Peyer's patch (tissue), 4 donors: ENCODE measurements around the gene LRRC8E. TPM values are rescaled to one million over a fixed set of nuclear protein-coding genes. Genes with fewer than 3 reads are reported as not detected.

Experiments used
- DNase-seq, 3 donors: peaks; one replicate each; pipeline ENCODE4 v3.0.0-alpha.2; 2017 to 2019
- H3K27ac ChIP-seq, 4 donors: fragments of 200-600 bp; sonication (generic); one replicate each; pipeline ENCODE4 v1.5.1; 2016 to 2019
- H3K27me3 ChIP-seq, 2 donors: fragments of 200-600 bp; sonication (generic); one replicate each; pipeline ENCODE4 v1.5.1; 2019
- H3K36me3 ChIP-seq, 3 donors: fragments of 200-600 bp; sonication (generic); one replicate each; pipeline ENCODE4 v1.5.1; 2016 to 2019
- H3K4me1 ChIP-seq, 4 donors: fragments of 200-600 bp; sonication (generic); one replicate each; pipeline ENCODE4 v1.5.1; 2016 to 2019
- H3K4me3 ChIP-seq, 4 donors: fragments of 200-600 bp; sonication (generic); 1 replicate in 3 of 4; 2 replicates in 1 of 4; pipeline ENCODE4 v1.5.1; 2016 to 2019; ENCODE audit warnings: mild to moderate bottlenecking in 1 of 4
- H3K9me3 ChIP-seq, 4 donors: fragments of 200-600 bp; sonication (generic); one replicate each; pipeline ENCODE4 v1.5.1; 2016 to 2019; ENCODE audit warnings: mild to moderate bottlenecking in 1 of 4
- POLR2A ChIP-seq, 2 donors: fragments of 450-650 bp; IDR thresholded peaks; one replicate each; pipeline ENCODE4 v1.5.1; 2017; ENCODE audit warnings: antibody characterized with exemption in 2 of 2, mild to moderate bottlenecking in 2 of 2, moderate library complexity in 2 of 2
- total RNA-seq, 4 donors: library from RNA; depleted of rRNA; stranded (reverse); fragments of >200 nt; gene quantifications; one replicate each; pipeline ENCODE4 v1.1.0, GENCODE V29; 2016
- TF ChIP-seq, protein P1 (sequence below), 6 experiments: fragments of 450-650 bp in 4 of 6; fragments of 200-600 bp in 2 of 6; sonication (generic) in 1 of 6; IDR thresholded peaks; one replicate each; pipeline ENCODE4 v1.5.1; 2017 to 2019; ENCODE audit warnings: antibody characterized with exemption in 6 of 6, mild to moderate bottlenecking in 3 of 6, moderate library complexity in 1 of 6

The LRRC8E gene
- total RNA-seq, 4 donors from 2014 or later = 0.57 to 0.88 (median 0.80) TPM; not detected in 1

GRCh38 chr19:7932930-7933300 lies 44.6 kb downstream of the LRRC8E start:
- DNase-seq = no peak
- Histone ChIP-seq H3K9me3 (no peaks in the 10 kb centered on the region), H3K4me1 (no peaks in the 10 kb centered on the region), H3K36me3 (peaks cover 0 to 77% (median 4%) of the 10 kb centered on the region in 3 donors), H3K4me3 (no peak overlapping the region), H3K27ac (no peak overlapping the region), H3K27me3 (no peaks in the 10 kb centered on the region)
- TF ChIP-seq, protein P1, sequence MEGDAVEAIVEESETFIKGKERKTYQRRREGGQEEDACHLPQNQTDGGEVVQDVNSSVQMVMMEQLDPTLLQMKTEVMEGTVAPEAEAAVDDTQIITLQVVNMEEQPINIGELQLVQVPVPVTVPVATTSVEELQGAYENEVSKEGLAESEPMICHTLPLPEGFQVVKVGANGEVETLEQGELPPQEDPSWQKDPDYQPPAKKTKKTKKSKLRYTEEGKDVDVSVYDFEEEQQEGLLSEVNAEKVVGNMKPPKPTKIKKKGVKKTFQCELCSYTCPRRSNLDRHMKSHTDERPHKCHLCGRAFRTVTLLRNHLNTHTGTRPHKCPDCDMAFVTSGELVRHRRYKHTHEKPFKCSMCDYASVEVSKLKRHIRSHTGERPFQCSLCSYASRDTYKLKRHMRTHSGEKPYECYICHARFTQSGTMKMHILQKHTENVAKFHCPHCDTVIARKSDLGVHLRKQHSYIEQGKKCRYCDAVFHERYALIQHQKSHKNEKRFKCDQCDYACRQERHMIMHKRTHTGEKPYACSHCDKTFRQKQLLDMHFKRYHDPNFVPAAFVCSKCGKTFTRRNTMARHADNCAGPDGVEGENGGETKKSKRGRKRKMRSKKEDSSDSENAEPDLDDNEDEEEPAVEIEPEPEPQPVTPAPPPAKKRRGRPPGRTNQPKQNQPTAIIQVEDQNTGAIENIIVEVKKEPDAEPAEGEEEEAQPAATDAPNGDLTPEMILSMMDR (IDR thresholded peaks at IDR 0.05) = no peak
- no peak for TF ChIP-seq POLR2A (IDR thresholded peaks at IDR 0.05)

DNA sequence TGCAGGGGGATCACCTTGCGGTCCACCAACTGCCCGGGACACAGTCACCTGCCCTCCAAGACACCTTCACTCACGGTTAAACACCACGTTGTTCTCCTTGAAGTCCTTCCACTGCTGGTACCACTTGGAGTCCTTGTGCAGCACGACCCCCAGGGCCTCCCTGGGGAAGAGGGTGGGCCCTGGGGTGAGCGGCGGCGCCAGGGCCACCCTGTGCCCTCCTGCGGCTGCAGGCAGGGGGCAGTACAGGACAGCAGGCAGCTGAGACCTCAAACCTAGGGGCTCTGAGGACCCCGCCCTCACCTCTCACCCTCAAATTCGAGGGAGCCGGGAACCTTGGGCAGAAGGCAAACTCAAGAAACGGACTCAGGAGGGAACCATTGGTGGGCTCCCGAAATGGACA lies 45.1 kb downstream of the LRRC8E start:
- no peak for TF ChIP-seq POLR2A (IDR thresholded peaks at IDR 0.05)
- TF ChIP-seq, protein P1 (IDR thresholded peaks at IDR 0.05) = peak in 1 of 6 experiments; percentile 5
- H3K4me1 ChIP-seq = no peaks in the 10 kb centered on the region
- no peak for DNase-seq
- no peaks in the 10 kb centered on the region for H3K27me3 ChIP-seq
- no peak overlapping the region for H3K27ac ChIP-seq
- no peaks in the 10 kb centered on the region for H3K9me3 ChIP-seq
- no peak overlapping the region for H3K4me3 ChIP-seq
- peaks cover 0 to 81% (median 4%) of the 10 kb centered on the region in 3 donors for H3K36me3 ChIP-seq

DNA sequence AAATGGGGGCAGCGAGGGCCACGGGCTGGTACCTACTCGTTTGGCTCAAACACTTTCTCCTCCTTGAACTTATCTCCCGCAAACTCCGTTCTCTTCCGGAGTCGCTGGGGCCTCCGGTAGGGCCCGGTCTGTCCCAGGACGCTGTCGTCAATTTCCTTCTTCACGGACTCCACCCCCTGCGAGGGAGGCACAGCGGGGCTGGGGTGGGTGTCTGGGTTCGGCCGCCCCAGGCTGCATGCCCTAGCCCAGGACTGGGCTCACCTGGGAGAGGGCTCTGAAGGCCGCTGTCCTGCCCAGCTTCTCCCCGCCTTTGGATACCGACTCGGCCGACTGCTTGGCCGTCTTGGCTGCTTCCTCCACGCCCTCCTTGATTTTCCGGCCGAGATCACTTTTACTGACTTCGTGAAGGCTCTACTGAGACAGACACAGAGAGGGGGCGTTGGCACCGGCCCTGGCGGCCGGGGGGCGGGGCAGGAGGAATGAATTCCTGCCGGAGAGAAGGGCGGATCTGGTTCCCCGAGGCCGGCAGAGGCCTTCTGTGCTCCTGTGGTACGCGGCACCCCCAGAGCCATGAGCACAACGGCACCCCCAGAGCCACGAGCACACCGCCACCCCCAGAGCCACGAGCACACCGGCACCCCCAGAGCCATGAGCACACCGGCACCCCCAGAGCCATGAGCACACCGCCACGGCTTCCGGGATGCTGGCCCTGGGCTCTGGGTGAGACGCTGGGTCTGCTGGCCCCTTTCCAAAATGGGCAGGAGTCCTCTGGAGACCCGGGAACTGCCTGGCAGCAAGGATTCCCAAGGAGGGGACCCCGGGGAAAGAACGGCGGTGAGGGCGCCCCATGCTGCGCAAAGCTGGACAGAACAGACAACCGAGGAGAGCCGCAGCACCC lies 45.8 kb downstream of the LRRC8E start:
- Histone ChIP-seq H3K27ac (no peak overlapping the region), H3K4me1 (no peaks in the 10 kb centered on the region), H3K27me3 (no peaks in the 10 kb centered on the region), H3K4me3 (no peak overlapping the region), H3K36me3 (peaks cover 0 to 87% (median 4%) of the 10 kb centered on the region in 3 donors), H3K9me3 (no peaks in the 10 kb centered on the region)
- no peak for DNase-seq
- TF ChIP-seq POLR2A (IDR thresholded peaks at IDR 0.05) = no peak
- TF ChIP-seq, protein P1 (IDR thresholded peaks at IDR 0.05) = no peak

DNA sequence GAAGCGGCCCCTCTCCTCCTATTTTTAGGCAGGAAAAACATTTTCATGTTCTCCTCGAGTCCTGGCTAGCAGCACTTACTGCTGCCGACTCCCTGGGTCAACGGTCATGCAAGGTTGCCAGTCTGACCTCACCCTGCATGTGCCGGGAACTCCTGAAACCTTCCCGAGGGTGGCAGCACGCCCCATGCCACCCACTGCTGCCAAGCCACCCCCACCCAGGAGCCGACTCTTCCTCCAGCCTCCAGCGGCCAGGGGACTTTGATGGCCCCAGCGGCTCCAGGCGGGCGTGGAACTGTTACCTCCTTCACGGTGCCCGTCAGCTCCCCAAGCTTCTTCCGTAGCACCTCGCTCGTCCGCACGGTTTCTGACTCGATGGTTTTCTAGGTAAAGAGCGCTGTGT lies 46.5 kb downstream of the LRRC8E start:
- Histone ChIP-seq H3K27me3 (no peaks in the 10 kb centered on the region), H3K9me3 (no peaks in the 10 kb centered on the region), H3K36me3 (peaks cover 0 to 93% (median 4%) of the 10 kb centered on the region in 3 donors), H3K4me3 (no peak overlapping the region), H3K4me1 (no peaks in the 10 kb centered on the region), H3K27ac (no peak overlapping the region)
- no peak for TF ChIP-seq POLR2A (IDR thresholded peaks at IDR 0.05)
- TF ChIP-seq, protein P1 (IDR thresholded peaks at IDR 0.05) = no peak
- no peak for DNase-seq

DNA sequence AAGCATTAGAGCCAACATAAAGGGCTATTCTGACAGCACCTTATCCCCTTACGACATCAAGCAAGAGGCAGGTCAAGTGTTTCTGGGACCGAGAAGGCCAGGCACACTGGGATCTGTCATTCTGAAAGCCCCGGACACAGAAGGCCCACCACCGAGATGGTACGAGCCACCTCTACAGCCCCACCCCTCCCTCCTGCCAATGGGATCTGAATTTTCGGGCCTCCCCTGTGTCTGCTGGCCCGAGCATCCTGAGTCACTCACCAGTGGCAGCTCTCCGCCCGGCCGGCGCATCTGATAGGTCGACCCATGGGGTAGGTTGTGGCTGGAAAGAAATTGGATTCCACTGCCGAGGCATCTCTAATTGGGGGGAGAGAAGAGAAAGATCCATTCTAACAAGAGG lies 52.5 kb downstream of the LRRC8E start:
- TF ChIP-seq POLR2A (IDR thresholded peaks at IDR 0.05) = no peak
- TF ChIP-seq, protein P1 (IDR thresholded peaks at IDR 0.05) = no peak
- Histone ChIP-seq H3K36me3 (peaks cover 0 to 48% (median 0%) of the 10 kb centered on the region in 3 donors), H3K9me3 (peaks cover 0 to 3% (median 0%) of the 10 kb centered on the region in 4 donors), H3K4me3 (no peak overlapping the region), H3K4me1 (peaks cover 0 to 14% (median 5%) of the 10 kb centered on the region in 4 donors), H3K27ac (no peak overlapping the region), H3K27me3 (no peaks in the 10 kb centered on the region)
- no peak for DNase-seq
